GM12872 (cell line): ENCODE measurements around the gene LEF1.

Experiments used
- CTCF ChIP-seq: IDR thresholded peaks from 3 replicates; pipeline ENCODE4 v1.5.1; 2011; ENCODE audit warnings: low read depth, mild to moderate bottlenecking, low read length, moderate library complexity; ENCODE audit not compliant: insufficient read depth

The LEF1 gene

GRCh38 chr4:108169664-108170063 is 932 bp upstream of the LEF1 start:
- TF ChIP-seq CTCF, result no peak

GRCh38 chr4:108168160-108168670 is 517 bp downstream of the LEF1 start:
- TF ChIP-seq CTCF, result no peak

DNA sequence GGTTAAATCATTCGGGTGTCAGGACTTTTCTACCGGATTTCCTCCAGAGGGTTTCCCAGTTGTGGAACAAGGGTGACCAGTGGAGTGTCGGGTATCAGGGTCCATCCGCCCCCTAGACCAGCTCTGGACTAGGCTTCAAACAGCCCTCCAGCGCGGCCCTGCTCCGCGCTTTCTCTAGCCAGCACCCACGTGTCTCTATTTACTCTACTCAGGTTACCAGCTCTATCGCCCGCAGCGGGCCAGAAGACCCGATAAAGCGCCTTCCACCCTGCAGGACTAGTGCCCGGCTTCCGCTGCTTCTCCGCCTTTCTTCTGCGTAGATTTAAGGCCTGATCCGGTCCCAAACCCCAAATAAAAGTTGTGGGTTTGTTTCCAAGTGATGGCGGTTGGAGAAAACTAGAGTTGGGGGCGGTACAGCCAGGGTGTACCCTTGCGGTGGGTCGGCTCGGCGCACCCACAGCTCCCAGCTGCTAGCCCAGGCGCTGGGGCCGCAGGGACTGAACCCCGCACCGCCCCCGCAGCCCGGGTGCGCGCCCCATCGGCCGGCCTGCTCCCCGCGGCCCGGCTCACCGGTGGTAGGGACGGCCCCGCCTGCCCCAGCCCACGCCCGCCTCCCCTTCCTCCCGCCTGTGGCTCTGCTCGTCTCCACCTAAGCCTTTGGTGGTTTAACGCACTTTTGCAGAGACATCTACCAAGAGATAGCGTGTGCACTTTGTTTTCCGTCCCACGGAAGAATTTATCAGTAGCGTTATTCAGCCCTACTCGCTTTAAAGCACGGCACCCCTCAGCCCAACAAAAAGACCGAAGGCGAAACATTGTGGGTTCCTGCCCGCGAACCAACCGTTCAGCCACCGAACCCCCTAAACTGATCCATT is 2.1 kb downstream of the LEF1 start:
- no peak for TF ChIP-seq CTCF

DNA sequence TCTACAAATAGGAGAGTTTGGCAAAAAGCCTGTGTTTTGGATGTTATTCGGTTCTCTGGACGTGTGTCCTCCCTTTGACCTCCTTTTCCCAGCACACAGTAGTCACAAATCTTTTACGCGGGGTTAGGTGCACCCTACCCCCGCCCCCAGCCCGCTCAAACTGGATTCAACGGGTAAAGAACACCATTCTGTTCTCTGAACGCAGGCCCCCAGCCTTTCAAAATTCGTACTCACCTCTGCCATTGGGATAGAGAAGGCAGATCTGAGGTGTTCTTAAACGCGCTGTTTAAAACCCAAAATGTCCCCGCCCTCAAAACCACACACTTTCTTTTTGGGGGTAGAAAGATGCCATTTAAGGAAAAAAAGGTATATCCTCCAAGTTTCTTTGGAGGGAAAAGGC is 2.7 kb downstream of the LEF1 start:
- no peak for TF ChIP-seq CTCF

GRCh38 chr4:108165586-108165985 is 3.1 kb downstream of the LEF1 start:
- TF ChIP-seq CTCF, result no peak

DNA sequence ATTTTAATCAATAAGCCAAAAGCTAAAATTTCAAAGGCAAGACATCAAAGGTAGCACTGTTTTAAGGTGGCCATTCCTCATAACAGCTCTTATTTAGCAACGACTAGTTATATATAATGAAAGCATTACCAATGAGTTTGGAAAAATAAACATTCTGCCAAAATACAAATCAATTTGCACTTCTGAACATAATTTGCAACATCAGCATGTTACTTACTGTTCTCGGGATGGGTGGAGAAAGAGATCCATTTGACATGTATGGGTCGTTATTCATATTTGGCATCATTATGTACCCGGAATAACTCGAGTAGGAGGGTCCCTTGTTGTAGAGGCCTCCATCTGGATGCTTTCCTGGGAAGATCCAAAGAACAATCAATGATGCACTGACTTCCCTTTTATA is 5.4 kb downstream of the LEF1 start:
- TF ChIP-seq CTCF, result no peak

DNA sequence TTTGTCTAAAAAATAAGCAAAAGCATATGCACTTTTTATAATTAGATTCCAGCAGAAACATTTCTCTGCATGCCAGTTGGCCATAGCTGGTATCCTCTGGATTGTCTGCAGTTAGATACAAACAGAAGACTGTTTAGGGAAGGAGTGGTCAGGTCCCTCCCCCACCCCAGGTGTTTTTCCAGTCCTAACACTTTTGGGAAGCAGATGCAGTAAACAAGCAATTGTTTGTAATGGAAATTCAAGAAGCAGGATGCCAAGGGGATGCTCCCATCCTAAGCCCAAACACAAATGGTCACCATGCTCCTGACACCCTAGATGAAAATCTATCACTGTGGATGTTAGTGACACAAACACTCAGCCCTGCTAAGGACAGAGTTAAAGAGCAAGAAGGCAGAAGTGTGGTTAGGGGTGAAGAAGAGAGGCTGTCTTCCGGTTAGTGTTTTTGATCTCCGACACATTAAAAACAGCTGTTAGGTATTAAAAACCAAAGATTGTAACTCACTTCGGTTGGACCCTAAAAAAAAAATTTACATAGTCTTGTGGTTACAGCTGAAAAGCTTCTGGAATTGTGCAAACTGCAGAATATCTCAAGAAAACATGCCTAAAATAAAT is 7.9 kb downstream of the LEF1 start:
- TF ChIP-seq CTCF, result no peak
